Right forelimb (tissue), 1 donor: ENCODE measurements around the gene MEDAG.
A peak's percentile ranks its signal among the peaks of the same experiment; 100 is the strongest.

Experiments
- DNase-seq: peaks from one replicate; pipeline ENCODE4 v3.0.0-alpha.2; 2018

The MEDAG gene

GRCh38 chr13:30873499-30873898 lies 32.6 kb upstream of the MEDAG start:
- no peak for DNase-seq

- DNase-seq = no peak
These were observed 32.0 kb upstream of the MEDAG start for GRCh38 chr13:30874111-30874510.

- no peak for DNase-seq
These were observed 31.5 kb upstream of the MEDAG start for GRCh38 chr13:30874561-30874960.

DNA sequence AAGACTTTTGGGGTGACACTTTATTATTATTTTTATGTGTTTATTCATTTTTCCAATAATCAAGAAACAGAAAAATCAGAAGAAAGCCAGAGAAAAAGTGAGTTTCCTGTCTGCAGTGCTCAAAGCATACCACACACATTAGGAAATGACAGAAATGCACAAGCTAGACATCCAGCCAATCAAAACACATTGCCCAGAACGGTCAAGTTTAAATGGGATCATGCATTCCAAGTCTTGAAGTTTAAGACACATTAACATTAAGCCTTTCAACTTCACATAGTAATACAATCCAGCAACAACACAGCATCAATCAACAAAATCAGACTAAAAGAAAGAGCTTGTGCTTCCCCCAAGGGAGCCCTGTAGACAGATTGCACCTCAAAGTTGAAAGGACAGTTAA lies 28.7 kb upstream of the MEDAG start:
- DNase-seq = no peak

GRCh38 chr13:30880151-30880855 lies 25.8 kb upstream of the MEDAG start:
- DNase-seq = no peak

- DNase-seq = no peak
These were observed 25.3 kb upstream of the MEDAG start for GRCh38 chr13:30880856-30881155.

DNA sequence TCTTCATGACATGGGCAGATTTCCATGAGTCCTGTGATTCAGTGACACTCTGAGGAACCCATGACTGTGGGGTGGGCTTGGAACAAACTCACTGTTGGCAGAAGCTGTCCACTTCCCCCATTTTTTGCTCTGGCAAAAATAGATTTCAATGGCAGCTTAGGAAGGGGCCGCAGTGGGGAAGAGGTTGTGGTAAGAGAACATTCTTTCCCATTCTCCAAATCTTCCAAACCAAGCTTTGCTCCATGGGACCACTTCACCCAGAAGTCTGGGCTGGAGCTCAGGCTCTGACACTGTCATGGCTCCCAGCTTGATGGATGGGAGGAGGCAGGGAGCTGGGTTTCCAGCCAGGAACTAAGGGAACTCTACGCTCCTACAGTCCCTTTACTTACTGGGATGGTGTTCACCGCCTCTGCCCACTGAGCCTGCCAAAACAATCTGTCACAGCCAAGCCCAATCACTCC lies 24.9 kb upstream of the MEDAG start:
- no peak for DNase-seq

DNA sequence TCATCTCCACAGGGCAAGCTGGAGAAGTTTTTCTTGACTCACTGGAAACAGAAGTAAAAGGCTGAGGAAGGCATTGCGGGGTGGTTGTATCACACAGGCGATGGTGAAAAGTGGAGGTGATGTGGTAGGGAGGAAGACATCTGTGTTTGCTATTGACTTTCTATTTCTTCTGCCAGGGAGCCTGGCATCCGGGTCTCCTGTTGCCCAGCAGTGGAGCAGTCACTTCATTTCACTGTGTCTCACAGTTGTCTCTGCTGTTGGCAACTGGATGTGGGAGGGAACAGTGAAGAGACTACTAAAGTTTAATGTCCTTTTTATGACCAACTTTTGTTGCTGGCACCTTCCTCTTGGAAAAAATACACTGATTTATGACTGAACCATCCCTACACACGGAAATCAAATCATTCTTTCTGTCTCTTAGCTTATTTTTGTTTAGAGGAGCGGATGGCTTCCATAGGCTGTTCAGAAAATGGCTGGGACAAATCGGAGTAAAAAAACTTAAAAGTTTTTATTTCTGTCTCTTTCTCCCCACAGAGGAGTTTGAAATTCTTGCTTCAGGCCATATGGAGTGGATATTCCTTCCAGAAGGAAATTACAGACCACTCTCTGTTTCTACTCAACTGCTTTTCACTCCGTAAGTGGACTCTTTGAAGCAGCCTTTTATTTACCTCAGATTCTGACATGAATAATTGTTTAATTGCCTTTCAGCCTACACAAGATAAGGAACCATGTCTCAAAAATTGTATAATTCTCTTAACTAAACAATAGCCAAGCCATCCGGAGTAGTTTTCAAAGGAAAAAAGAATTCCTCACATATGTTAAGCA lies 23.8 kb upstream of the MEDAG start:
- no peak for DNase-seq

- no peak for DNase-seq
These were observed 22.9 kb upstream of the MEDAG start for GRCh38 chr13:30882996-30883766.

DNA sequence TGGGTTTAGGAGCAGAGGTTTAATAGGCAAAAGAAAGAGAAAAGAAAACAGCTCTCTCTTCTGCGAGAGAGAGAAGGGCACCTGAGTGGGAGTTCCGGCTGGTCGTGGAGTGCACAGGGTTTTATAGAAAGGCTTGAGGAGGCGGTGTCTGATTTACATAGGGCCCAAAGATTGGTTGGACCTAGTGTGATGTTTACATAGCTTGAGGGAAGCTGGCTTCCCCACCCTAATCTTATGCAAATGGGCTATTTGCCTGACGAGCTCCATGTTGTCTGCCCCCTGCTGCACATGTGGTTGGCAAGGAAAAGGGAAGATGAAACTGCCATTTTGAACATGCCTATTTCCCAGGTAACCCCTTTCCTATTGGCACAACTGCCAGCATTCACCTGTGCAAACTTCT lies 21.5 kb upstream of the MEDAG start:
- no peak for DNase-seq

DNA sequence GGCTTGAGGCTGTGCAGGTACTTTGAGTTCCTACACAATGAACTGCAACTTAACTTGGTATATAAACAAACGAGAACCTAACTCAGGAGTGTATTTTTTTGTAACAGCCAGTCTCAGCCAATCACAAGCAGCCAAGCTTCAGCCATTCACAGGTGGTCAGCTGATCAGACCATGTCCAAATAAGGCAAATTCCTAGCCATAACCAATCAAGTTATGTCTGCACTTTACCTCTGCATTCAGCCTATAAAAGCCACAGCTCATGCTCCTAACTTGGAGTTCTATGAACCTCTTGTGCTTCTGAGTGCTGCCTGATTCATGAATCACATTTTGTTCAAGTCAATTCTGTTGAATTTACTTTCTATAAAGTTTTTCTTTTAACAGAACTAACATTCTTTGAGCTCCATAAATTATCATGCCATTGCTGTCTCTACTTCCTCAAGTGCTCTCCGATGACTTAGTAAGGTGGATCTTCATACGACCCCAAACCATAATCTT lies 16.8 kb upstream of the MEDAG start:
- no peak for DNase-seq

DNA sequence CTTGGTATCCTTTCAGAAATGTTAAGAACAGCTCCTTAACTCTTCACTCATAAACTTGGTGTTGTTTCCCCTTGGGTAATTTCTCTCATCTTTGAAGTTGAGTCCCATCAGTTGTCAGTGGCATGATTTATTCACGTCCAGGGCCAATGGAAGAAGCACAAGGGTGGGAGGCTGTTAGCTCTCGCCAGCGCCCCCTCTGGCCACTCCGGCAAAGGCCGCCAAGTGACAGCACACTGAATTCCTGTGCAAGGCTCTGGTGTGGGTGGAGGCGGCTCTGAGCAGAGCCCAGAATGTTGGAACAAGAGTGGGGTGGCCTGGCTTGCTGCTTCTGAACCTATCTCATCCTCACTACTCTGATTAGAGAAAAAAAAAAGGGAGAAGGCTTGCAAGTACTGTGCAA lies 13.1 kb upstream of the MEDAG start:
- no peak for DNase-seq

GRCh38 chr13:30895773-30896172 lies 10.3 kb upstream of the MEDAG start:
- DNase-seq = no peak

DNA sequence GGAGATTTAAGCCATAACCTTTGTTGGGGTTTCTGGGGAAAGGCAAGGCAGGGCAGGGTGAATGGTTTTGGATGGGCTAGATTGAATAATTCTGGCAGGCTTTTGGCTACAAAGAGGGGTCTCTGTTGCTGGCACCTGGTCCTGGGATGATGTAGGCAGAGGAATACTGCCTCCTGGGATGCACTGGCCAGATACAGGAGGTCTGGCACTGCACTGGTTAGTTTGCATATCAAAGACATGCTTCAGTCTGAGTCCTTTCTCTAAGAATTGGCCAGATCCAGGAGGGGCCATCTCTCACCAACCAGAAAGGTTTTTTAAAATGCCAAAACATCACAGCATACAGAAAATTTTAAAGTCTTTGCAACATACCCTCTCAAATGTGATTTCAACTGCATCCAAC lies 8.0 kb upstream of the MEDAG start:
- no peak for DNase-seq

- peak; percentile 48 for DNase-seq
These were observed 7.3 kb upstream of the MEDAG start for GRCh38 chr13:30898678-30899241.

- no peak for DNase-seq
These were observed 5.6 kb upstream of the MEDAG start for GRCh38 chr13:30900436-30900835.

DNA sequence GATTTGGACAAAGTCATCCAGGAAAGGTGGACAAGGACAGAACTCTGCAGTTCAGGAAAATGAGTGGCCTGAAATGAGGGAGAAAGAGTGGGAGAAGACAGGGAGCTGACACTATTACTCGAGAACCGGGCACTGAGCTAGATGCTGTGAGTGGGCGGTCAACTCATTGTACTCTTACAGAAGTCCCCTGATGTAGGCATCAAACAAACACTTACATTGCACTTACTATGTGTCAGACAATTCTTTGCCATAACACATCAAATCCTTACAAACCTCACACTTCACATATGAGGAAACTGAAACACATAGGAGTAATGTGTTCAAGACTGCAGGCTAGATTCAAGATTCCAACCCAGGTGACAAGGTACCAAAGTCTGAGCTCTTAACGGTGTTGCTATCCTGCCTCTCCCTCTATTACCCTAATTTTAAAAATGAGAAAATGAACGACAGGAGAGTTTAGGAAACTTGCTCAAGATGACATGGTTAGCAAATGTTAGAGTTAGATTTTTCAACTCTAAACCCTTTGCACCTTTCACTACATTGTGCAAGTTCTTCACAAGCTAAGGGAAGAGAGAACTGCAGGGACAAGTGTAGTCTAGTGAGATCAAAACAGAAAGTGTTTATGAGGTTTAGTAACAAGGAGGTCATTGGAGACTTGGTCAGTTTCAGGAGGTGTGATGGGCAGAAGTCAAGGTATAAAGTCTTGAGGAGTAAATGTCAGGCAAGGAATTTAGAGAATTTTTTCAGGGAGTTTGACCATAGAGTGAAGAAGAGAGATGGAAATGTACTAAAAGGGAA lies 4.9 kb upstream of the MEDAG start:
- no peak for DNase-seq

GRCh38 chr13:30904043-30904442 lies 2.0 kb upstream of the MEDAG start:
- DNase-seq = no peak

- peak; percentile 71 for DNase-seq
These were observed 460 bp downstream of the MEDAG start for GRCh38 chr13:30906411-30907051.

DNA sequence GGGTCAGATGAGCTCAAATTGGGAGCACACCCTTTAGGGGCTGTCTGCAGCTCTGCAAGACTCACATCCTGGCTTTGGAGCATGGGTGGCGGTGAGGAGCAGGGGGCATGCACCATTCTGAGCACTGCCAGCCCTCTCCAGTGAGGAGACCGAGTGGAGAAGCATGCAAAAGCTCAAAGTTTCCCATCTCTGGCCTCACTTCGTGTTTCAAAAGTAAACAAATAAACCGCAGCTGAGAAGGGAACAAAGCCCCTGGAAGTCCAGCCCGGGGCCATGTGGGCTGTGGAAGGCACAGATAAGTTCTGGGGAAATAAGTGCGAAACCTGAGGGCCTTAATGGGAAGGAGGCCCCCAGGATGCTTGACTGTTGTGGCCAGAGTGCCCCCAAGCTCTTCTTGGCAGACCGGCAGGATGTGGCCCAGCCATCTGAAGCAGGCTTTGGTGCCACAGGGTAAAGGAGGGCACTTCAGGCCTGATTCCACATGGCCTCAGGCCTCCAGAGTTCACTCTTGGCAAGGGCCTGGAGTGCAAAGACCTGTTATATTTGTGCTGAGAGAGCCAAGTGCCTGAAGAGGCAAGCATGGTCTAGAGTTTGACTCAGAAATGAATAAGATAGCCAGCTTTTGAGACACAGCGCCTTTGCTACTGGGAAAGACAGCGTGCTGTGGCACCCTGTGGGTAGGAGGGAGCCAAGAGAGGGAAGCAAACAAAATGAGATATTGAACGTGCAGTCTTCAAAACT lies 1.2 kb downstream of the MEDAG start:
- no peak for DNase-seq

DNA sequence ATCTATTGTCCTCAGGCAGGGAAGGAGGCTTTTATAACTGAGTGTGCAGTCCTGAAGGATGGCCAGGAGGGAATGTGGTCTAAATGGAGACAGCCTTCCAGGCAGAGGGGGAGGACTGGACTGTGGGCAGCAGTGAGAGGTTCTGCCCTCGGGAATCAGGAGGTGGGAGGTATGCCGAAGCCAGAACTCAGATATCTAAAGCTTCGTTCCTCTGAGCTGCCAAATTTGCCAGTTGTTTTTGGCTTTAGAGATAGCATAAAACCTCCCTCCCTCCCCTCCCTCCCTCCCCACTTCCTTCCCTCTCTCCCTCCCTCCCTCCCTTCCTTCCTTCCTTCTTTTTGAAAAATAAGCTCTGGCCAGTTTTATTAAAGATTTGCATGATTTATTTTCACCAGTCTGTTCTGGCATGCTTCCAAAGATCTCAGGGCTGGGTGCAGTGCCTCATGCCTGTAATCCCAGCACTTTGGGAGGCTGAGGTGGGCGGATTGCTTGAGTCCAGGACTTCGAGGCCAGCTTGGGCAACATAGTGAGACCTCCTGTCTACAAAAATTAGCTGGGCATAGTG lies 2.4 kb downstream of the MEDAG start:
- DNase-seq = no peak
